HG02852 (cell line): ENCODE measurements around the gene ARPC2.
"Not testable (repeated sequence)": the region's sequence is repeated elsewhere in the genome, so short reads cannot be mapped to it uniquely, and the experiment has no call there.

Experiments
- ATAC-seq: cut with Tn5 transposase; IDR thresholded peaks from one replicate; pipeline ENCODE4 v1.9.1; 2021; ENCODE audit warnings: mild to moderate bottlenecking, moderate library complexity; ENCODE audit not compliant: unreplicated experiment

ARPC2 gene

GRCh38 chr2:218216674-218217359, at the start of gene ARPC2:
Gene ARPC2, plus strand, starts transcription at chr2:218217189. Its CDS starts 282 bp downstream, at chr2:218217471.
- ATAC-seq, result peak; percentile 62

- ATAC-seq, result no peak
These were observed 49.0 kb upstream of the ARPC2 start for GRCh38 chr2:218168016-218168415.

- ATAC-seq, result no peak
These were observed 48.1 kb upstream of the ARPC2 start for GRCh38 chr2:218168635-218169462.

- ATAC-seq, result no peak
These were observed 47.0 kb upstream of the ARPC2 start for GRCh38 chr2:218169757-218170546.

- not testable (repeated sequence) for ATAC-seq
These were observed 45.2 kb upstream of the ARPC2 start for GRCh38 chr2:218171744-218172143.

GRCh38 chr2:218172845-218173244, 44.1 kb upstream of the ARPC2 start:
- no peak for ATAC-seq

- no peak for ATAC-seq
These were observed 37.2 kb upstream of the ARPC2 start for GRCh38 chr2:218179782-218180181.

- ATAC-seq, result no peak
These were observed 36.4 kb upstream of the ARPC2 start for GRCh38 chr2:218180467-218181114.

GRCh38 chr2:218184331-218184730, 32.7 kb upstream of the ARPC2 start:
- ATAC-seq, result no peak

- ATAC-seq, result peak; percentile 62
These were observed 30.6 kb upstream of the ARPC2 start for GRCh38 chr2:218186355-218186766.

- ATAC-seq, result no peak
These were observed 30.1 kb upstream of the ARPC2 start for GRCh38 chr2:218186876-218187275.

GRCh38 chr2:218187296-218188015, 29.5 kb upstream of the ARPC2 start:
- ATAC-seq, result no peak

GRCh38 chr2:218188528-218188927, 28.5 kb upstream of the ARPC2 start:
- no peak for ATAC-seq

- ATAC-seq, result no peak
These were observed 24.0 kb upstream of the ARPC2 start for GRCh38 chr2:218192902-218193430.

GRCh38 chr2:218193701-218194100, 23.3 kb upstream of the ARPC2 start:
- ATAC-seq, result no peak

GRCh38 chr2:218194880-218195279, 22.1 kb upstream of the ARPC2 start:
- ATAC-seq, result no peak

GRCh38 chr2:218196974-218197373, 20.0 kb upstream of the ARPC2 start:
- ATAC-seq, result no peak

GRCh38 chr2:218202266-218202665, 14.7 kb upstream of the ARPC2 start:
- no peak for ATAC-seq

- no peak for ATAC-seq
These were observed 7.9 kb upstream of the ARPC2 start for GRCh38 chr2:218209078-218209477.

GRCh38 chr2:218214116-218214515, 2.9 kb upstream of the ARPC2 start:
- ATAC-seq, result no peak
